ENCODE results near the gene LCN15. TPM values are rescaled to one million over a fixed set of nuclear protein-coding genes. Genes with fewer than 3 reads are reported as not detected.

Gene LCN15
- total RNA-seq, 1 experiment from 2014 or later, result not detected

GRCh38 chr9:136722093-136722968 is 42.0 kb downstream of the LCN15 start:
- Mint-ChIP-seq H3K36me3 (ENCODE audit: insufficient read depth, unreplicated experiment) (peaks cover 71% of the 10 kb centered on the region), H3K4me3 (ENCODE audit: unreplicated experiment) (no peak overlapping the region), H3K27ac (ENCODE audit: low read depth, unreplicated experiment) (no peak overlapping the region), H3K4me1 (ENCODE audit: insufficient read depth, unreplicated experiment) (peaks cover 25% of the 10 kb centered on the region), H3K27me3 (ENCODE audit: insufficient read depth, unreplicated experiment) (no peaks in the 10 kb centered on the region), H3K9me3 (ENCODE audit: unreplicated experiment) (no peaks in the 10 kb centered on the region)
- intact Hi-C loops (cut with micrococcal nuclease), result no loop called here
- no peak for TF ChIP-seq CTCF (IDR thresholded peaks at IDR 0.05; ENCODE audit: unreplicated experiment)
- POLR2A ChIA-PET, result interaction anchor here (0.6 to 2.7 kb wide), 3 partner anchors 9 to 28 kb away, joined by 3 to 11 read pairs (median 3); no protein-coding TSS in a partner anchor
- BruUV-seq (replicated peaks), result no TSS peak
- DNase-seq (ENCODE audit: unreplicated experiment), result no peak
- CTCF ChIA-PET, result interaction anchor here (0.6 to 1.0 kb wide), 3 partner anchors 46 to 307 kb away, joined by 3 to 4 read pairs (median 3); no protein-coding TSS in a partner anchor

- Mint-ChIP-seq H3K27me3 (ENCODE audit: insufficient read depth, unreplicated experiment) (no peaks in the 10 kb centered on the region), H3K4me3 (ENCODE audit: unreplicated experiment) (no peak overlapping the region), H3K36me3 (ENCODE audit: insufficient read depth, unreplicated experiment) (peaks cover 62% of the 10 kb centered on the region), H3K9me3 (ENCODE audit: unreplicated experiment) (no peaks in the 10 kb centered on the region), H3K4me1 (ENCODE audit: insufficient read depth, unreplicated experiment) (peaks cover 20% of the 10 kb centered on the region), H3K27ac (ENCODE audit: low read depth, unreplicated experiment) (peak overlapping the region; percentile 82)
- intact Hi-C loops (cut with micrococcal nuclease), result loop anchor here (2.0 kb wide), 1 partner anchor 27 kb away; no protein-coding TSS in a partner anchor
- no peak for TF ChIP-seq CTCF (IDR thresholded peaks at IDR 0.05; ENCODE audit: unreplicated experiment)
- DNase-seq (ENCODE audit: unreplicated experiment), result peak; percentile 84
- ChIA-PET CTCF (interaction anchor here (0.5 to 1.0 kb wide), 4 partner anchors 21 to 599 kb away, joined by 3 to 5 read pairs (median 3); no protein-coding TSS in a partner anchor), POLR2A (interaction anchor here (0.8 to 2.7 kb wide), 4 partner anchors 8 to 28 kb away, joined by 3 to 11 read pairs (median 3); no protein-coding TSS in a partner anchor)
- BruUV-seq (replicated peaks), result no TSS peak
Observed at GRCh38 chr9:136721339-136722092, 42.8 kb downstream of the LCN15 start.

GRCh38 chr9:136720898-136721338 is 43.4 kb downstream of the LCN15 start:
- no peak overlapping the region for H3K4me3 Mint-ChIP-seq (ENCODE audit: unreplicated experiment)
- H3K4me1 Mint-ChIP-seq (ENCODE audit: insufficient read depth, unreplicated experiment), result peaks cover 18% of the 10 kb centered on the region
- BruUV-seq (replicated peaks), result no TSS peak
- peaks cover 5% of the 10 kb centered on the region for H3K27me3 Mint-ChIP-seq (ENCODE audit: insufficient read depth, unreplicated experiment)
- peaks cover 57% of the 10 kb centered on the region for H3K36me3 Mint-ChIP-seq (ENCODE audit: insufficient read depth, unreplicated experiment)
- intact Hi-C loops (cut with micrococcal nuclease), result loop anchor here (2.0 kb wide), 1 partner anchor 26 kb away; no protein-coding TSS in a partner anchor
- no peak for DNase-seq (ENCODE audit: unreplicated experiment)
- ChIA-PET CTCF (interaction anchor here (0.5 to 0.7 kb wide), 3 partner anchors 20 to 599 kb away, joined by 3 to 5 read pairs (median 3); no protein-coding TSS in a partner anchor), POLR2A (interaction anchor here (0.8 to 1.2 kb wide), 3 partner anchors 9 to 27 kb away, joined by 3 read pairs; no protein-coding TSS in a partner anchor)
- TF ChIP-seq CTCF (IDR thresholded peaks at IDR 0.05; ENCODE audit: unreplicated experiment), result no peak
- peak overlapping the region; percentile 82 for H3K27ac Mint-ChIP-seq (ENCODE audit: low read depth, unreplicated experiment)
- H3K9me3 Mint-ChIP-seq (ENCODE audit: unreplicated experiment), result no peaks in the 10 kb centered on the region

All from MCF 10A (cell line).